HCT116 (cell line): ENCODE results near the gene FOXN3. TPM values are rescaled to one million over a fixed set of nuclear protein-coding genes. Genes with fewer than 3 reads are reported as not detected.

ENCODE experiments used
- ATAC-seq: fragments of 200-7000 bp; cut with Tn5 transposase; 2 replicates; pipeline ENCODE4 v1.9.1; 2020; ENCODE audit warnings: mild to moderate bottlenecking, moderate library complexity
- BruUV-seq: library from RNA; stranded (reverse); fragments of 400-500 nt; replicated peaks from 2 replicates; lab custom pipeline; 2021; lab: Mats Ljungman, UMichigan
- CTCF ChIA-PET: fragments of 300-600 bp; sonication (Branson Sonifier 250); formaldehyde crosslinking; loops from one replicate; lab custom pipeline; 2021; ENCODE audit warnings: antibody characterized with exemption; lab: Charles Lee
- POLR2A ChIA-PET: fragments of 300-600, 350-600 bp; sonication (Branson Sonifier 250); formaldehyde crosslinking; loops from one replicate; lab custom pipeline; 2021; ENCODE audit warnings: antibody characterized with exemption; lab: Charles Lee
- RAD21 ChIA-PET, 2 experiments: fragments of 300-600 bp; sonication (Branson Sonifier 250); formaldehyde crosslinking; loops; one replicate each; lab custom pipeline; 2023; ENCODE audit warnings: low total read pairs in 2 of 2; ENCODE audit not compliant: uncharacterized antibody in 2 of 2, unreplicated experiment in 2 of 2, low non-redundant PET in 1 of 2; lab: Charles Lee
- DNase-seq: peaks from one replicate; pipeline ENCODE4 v3.0.0-alpha.2; 2010; ENCODE audit warnings: low read depth, low spot score
- H2AFZ ChIP-seq: fragments of 200-600 bp; shearing (Covaris generic), sonication (generic); 2 replicates; pipeline ENCODE4 v1.6.1; 2017; ENCODE audit warnings: low read depth, mixed run types, mixed read lengths, antibody characterized with exemption, low read length; ENCODE audit not compliant: poor library complexity, severe bottlenecking
- H3K27ac ChIP-seq: 2 replicates; pipeline ENCODE4 v1.5.1; 2012; ENCODE audit warnings: low read depth, low read length
- H3K27me3 ChIP-seq: fragments of 200-600 bp; sonication (generic); 2 replicates; pipeline ENCODE4 v1.6.1; 2016; ENCODE audit warnings: mixed run types, low read length, mixed read lengths; ENCODE audit not compliant: insufficient read depth
- H3K36me3 ChIP-seq, 2 experiments: fragments of 200-500 bp in 1 of 2; fragments of 200-600 bp in 1 of 2; sonication (Bioruptor generic) in 1 of 2; sonication (generic) in 1 of 2; 2 replicates each; pipeline versions ENCODE4 v1.5.1 to v1.6.1; 2014 to 2016; ENCODE audit warnings: low read length in 2 of 2, inconsistent platforms in 1 of 2, mixed read lengths in 1 of 2, mixed run types in 1 of 2; ENCODE audit not compliant: insufficient read depth in 2 of 2, control insufficient read depth in 1 of 2
- H3K4me1 ChIP-seq, 2 experiments: fragments of 200-600 bp in 1 of 2; sonication (generic) in 1 of 2; 2 replicates each; pipeline versions ENCODE4 v1.5.1 to v1.6.1; 2012 to 2017; ENCODE audit warnings: low read length in 2 of 2, inconsistent platforms in 1 of 2, mild to moderate bottlenecking in 1 of 2, mixed read lengths in 1 of 2, mixed run types in 1 of 2, moderate library complexity in 1 of 2; ENCODE audit not compliant: insufficient read depth in 2 of 2, control insufficient read depth in 1 of 2
- H3K4me2 ChIP-seq: fragments of 200-600 bp; sonication (generic); 2 replicates; pipeline ENCODE4 v1.6.1; 2017; ENCODE audit warnings: mixed run types, low read length, mixed read lengths
- H3K4me3 ChIP-seq, 2 experiments: fragments of 200-600 bp in 1 of 2; sonication (generic) in 1 of 2; replicated peaks in 1 of 2; 2 replicates each; pipeline ENCODE4 v1.5.1; 2011 to 2016; ENCODE audit warnings: low read length in 2 of 2, control low read depth in 1 of 2, low read depth in 1 of 2, mild to moderate bottlenecking in 1 of 2, mixed read lengths in 1 of 2, mixed run types in 1 of 2
- H3K79me2 ChIP-seq: fragments of 200-600 bp; sonication (generic); 2 replicates; pipeline ENCODE4 v1.6.1; 2017; ENCODE audit warnings: mild to moderate bottlenecking, mixed run types, low read length, moderate library complexity, mixed read lengths; ENCODE audit not compliant: insufficient read depth
- H3K9ac ChIP-seq: fragments of 200-600 bp; sonication (generic); 2 replicates; pipeline ENCODE4 v1.6.1; 2016; ENCODE audit warnings: low read length, mixed read lengths
- H3K9me2 ChIP-seq: fragments of 200-600 bp; sonication (generic), shearing (Covaris generic); 2 replicates; pipeline ENCODE4 v1.6.1; 2017; ENCODE audit warnings: mixed run types, mild to moderate bottlenecking, moderate library complexity; ENCODE audit not compliant: insufficient read depth
- H3K9me3 ChIP-seq, 2 experiments: fragments of 200-500 bp in 1 of 2; fragments of 200-600 bp in 1 of 2; sonication (Bioruptor generic) in 1 of 2; sonication (generic) in 1 of 2; 2 replicates each; pipeline ENCODE4 v1.6.1; 2014 to 2017; ENCODE audit warnings: low read length in 2 of 2, mixed read lengths in 2 of 2, inconsistent platforms in 1 of 2, low read depth in 1 of 2, mild to moderate bottlenecking in 1 of 2, mixed run types in 1 of 2, moderate library complexity in 1 of 2; ENCODE audit not compliant: control insufficient read depth in 1 of 2, insufficient read depth in 1 of 2
- H4K20me1 ChIP-seq: fragments of 200-600 bp; sonication (generic), shearing (Covaris generic); 2 replicates; pipeline ENCODE4 v1.6.1; 2017; ENCODE audit warnings: mixed run types, mild to moderate bottlenecking, moderate library complexity; ENCODE audit not compliant: insufficient read depth
- CBX3 ChIP-seq: IDR thresholded peaks from 2 replicates; pipeline ENCODE4 v1.6.1; 2012; ENCODE audit warnings: low read depth
- CEBPB ChIP-seq: IDR thresholded peaks from 2 replicates; pipeline ENCODE4 v1.6.1; 2012; ENCODE audit warnings: low read depth
- EGR1 ChIP-seq: IDR thresholded peaks from 2 replicates; pipeline ENCODE4 v1.6.1; 2012; ENCODE audit warnings: low read depth
- EZH2 ChIP-seq: fragments of 200-600 bp; sonication (generic); IDR thresholded peaks from 2 replicates; pipeline ENCODE4 v1.6.1; 2017; ENCODE audit warnings: antibody characterized with exemption, mixed run types
- FOSL1 ChIP-seq: IDR thresholded peaks from 2 replicates; pipeline ENCODE4 v1.6.1; 2012; ENCODE audit warnings: low read depth
- JUND ChIP-seq: IDR thresholded peaks from 2 replicates; pipeline ENCODE4 v1.6.1; 2012
- POLR2A ChIP-seq: IDR thresholded peaks from 2 replicates; pipeline ENCODE4 v1.7.0; 2011; ENCODE audit warnings: borderline replicate concordance; ENCODE audit not compliant: insufficient read depth, insufficient read length; ENCODE audit errors: extremely low read depth
- POLR2AphosphoS5 ChIP-seq: IDR thresholded peaks from 2 replicates; pipeline ENCODE4 v1.6.1; 2011; ENCODE audit warnings: mild to moderate bottlenecking, low read depth, low read length, moderate library complexity
- SP1 ChIP-seq: IDR thresholded peaks from 2 replicates; pipeline ENCODE4 v1.6.1; 2012; ENCODE audit warnings: low read depth
- SRF ChIP-seq: IDR thresholded peaks from 2 replicates; pipeline ENCODE4 v1.6.1; 2012; ENCODE audit warnings: low read depth
- YY1 ChIP-seq: IDR thresholded peaks from 2 replicates; pipeline ENCODE4 v1.6.1; 2011; ENCODE audit warnings: low read length, low read depth, moderate library complexity, mild to moderate bottlenecking; ENCODE audit not compliant: insufficient replicate concordance; ENCODE audit errors: extremely low read depth
- ZNF274 ChIP-seq: fragments of 200-500 bp; sonication (Bioruptor generic); IDR thresholded peaks from 2 replicates; pipeline ENCODE4 v1.6.1; 2014; ENCODE audit warnings: mild to moderate bottlenecking, low read depth, low read length, inconsistent platforms
- intact Hi-C: fragments of 100-400 bp; cut with micrococcal nuclease; formaldehyde crosslinking; loops from 2 replicates; pipeline ENCODE4 v1.10.0; 2022
- total RNA-seq: library from RNA; stranded (reverse); gene quantifications from one replicate; pipeline ENCODE4 v1.2.1, GENCODE V29; 2021; ENCODE audit not compliant: unreplicated experiment
- TF ChIP-seq, protein P1 (sequence below): IDR thresholded peaks from 2 replicates; pipeline ENCODE4 v1.6.1; 2011; ENCODE audit warnings: mild to moderate bottlenecking, low read length, moderate library complexity; ENCODE audit not compliant: insufficient replicate concordance; ENCODE audit errors: extremely low read depth
- TF ChIP-seq, protein P2 (sequence below): IDR thresholded peaks from 2 replicates; pipeline ENCODE4 v1.6.1; 2012
- TF ChIP-seq, protein P3 (sequence below): IDR thresholded peaks from 2 replicates; pipeline ENCODE4 v1.6.1; 2012

FOXN3 gene
- total RNA-seq, 1 experiment from 2014 or later: 20.0 TPM

DNA sequence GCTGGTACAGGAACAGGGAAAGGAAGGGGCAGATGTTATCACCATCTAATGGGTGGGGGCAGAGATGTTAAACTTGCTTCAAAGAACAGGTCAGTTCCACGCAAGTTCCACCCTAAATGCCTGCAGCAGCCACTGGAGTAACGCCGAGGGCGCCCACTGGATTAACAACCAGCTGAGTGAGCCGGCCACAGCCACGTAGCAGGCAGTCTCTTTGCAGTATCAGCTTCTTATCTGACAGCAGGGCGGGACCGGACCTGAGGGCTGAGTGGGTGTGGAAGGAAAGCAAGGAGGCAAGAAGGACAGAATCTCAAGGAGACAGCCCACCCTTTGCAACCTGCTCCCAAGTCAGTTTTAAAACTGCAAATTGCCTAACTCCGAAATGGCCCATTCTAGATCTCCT, 38.4 kb upstream of the FOXN3 start:
- DNase-seq (no peak), ATAC-seq (no peak)
- Histone ChIP-seq H3K4me2 (no peak overlapping the region), H3K9me2 (no peaks in the 10 kb centered on the region), H3K4me1 (no peaks in the 10 kb centered on the region), H2AFZ (no peak overlapping the region), H3K27ac (no peak overlapping the region), H3K27me3 (peaks cover 9% of the 10 kb centered on the region; the same call in 1 of the 2 replicates), H3K4me3 (no peak overlapping the region), H3K36me3 (no peaks in the 10 kb centered on the region), H3K79me2 (no peaks in the 10 kb centered on the region), H3K9ac (no peak overlapping the region), H3K9me3 (no peaks in the 10 kb centered on the region), H4K20me1 (no peaks in the 10 kb centered on the region)
- ChIA-PET RAD21 (no interaction called here), CTCF (no interaction called here), POLR2A (no interaction called here)
- intact Hi-C loops: no loop called here
- BruUV-seq: no TSS peak
- TF ChIP-seq EGR1 (no peak), EZH2 (no peak), ZNF274 (no peak), CBX3 (no peak), SP1 (no peak), POLR2AphosphoS5 (no peak), JUND (no peak), SRF (no peak), FOSL1 (no peak), YY1 (no peak), POLR2A (no peak), CEBPB (no peak)
- TF ChIP-seq, protein P1, sequence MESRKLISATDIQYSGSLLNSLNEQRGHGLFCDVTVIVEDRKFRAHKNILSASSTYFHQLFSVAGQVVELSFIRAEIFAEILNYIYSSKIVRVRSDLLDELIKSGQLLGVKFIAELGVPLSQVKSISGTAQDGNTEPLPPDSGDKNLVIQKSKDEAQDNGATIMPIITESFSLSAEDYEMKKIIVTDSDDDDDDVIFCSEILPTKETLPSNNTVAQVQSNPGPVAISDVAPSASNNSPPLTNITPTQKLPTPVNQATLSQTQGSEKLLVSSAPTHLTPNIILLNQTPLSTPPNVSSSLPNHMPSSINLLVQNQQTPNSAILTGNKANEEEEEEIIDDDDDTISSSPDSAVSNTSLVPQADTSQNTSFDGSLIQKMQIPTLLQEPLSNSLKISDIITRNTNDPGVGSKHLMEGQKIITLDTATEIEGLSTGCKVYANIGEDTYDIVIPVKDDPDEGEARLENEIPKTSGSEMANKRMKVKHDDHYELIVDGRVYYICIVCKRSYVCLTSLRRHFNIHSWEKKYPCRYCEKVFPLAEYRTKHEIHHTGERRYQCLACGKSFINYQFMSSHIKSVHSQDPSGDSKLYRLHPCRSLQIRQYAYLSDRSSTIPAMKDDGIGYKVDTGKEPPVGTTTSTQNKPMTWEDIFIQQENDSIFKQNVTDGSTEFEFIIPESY: no peak
- TF ChIP-seq, protein P2, sequence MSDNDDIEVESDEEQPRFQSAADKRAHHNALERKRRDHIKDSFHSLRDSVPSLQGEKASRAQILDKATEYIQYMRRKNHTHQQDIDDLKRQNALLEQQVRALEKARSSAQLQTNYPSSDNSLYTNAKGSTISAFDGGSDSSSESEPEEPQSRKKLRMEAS: no peak
- TF ChIP-seq, protein P3, sequence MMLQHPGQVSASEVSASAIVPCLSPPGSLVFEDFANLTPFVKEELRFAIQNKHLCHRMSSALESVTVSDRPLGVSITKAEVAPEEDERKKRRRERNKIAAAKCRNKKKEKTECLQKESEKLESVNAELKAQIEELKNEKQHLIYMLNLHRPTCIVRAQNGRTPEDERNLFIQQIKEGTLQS: no peak
- TF ChIP-seq, all 23 proteins: peak for 0
